Upper lobe of left lung (tissue), 4 donors: ENCODE results near the gene GALNT13.

ENCODE experiments used
- EP300 ChIP-seq, 4 donors: sonication (generic); formaldehyde crosslinking; IDR thresholded peaks; one replicate each; pipeline ENCODE4 v1.5.1; 2017; ENCODE audit warnings: antibody characterized with exemption in 4 of 4, control low read depth in 2 of 4
- POLR2A ChIP-seq, 4 donors: fragments of 450-650 bp; IDR thresholded peaks; one replicate each; pipeline ENCODE4 v1.5.1; 2016 to 2017; ENCODE audit warnings: antibody characterized with exemption in 4 of 4, mild to moderate bottlenecking in 2 of 4
- POLR2AphosphoS5 ChIP-seq, 2 donors: sonication (generic); formaldehyde crosslinking; IDR thresholded peaks; one replicate each; pipeline ENCODE4 v1.5.1; 2017; ENCODE audit warnings: antibody characterized with exemption in 2 of 2
- TF ChIP-seq, protein P1 (sequence below), 6 experiments: fragments of 450-650 bp in 4 of 6; fragments of 200-600 bp in 2 of 6; sonication (generic) in 2 of 6; IDR thresholded peaks; one replicate each; pipeline ENCODE4 v1.5.1; 2016 to 2019; ENCODE audit warnings: antibody characterized with exemption in 6 of 6

DNA sequence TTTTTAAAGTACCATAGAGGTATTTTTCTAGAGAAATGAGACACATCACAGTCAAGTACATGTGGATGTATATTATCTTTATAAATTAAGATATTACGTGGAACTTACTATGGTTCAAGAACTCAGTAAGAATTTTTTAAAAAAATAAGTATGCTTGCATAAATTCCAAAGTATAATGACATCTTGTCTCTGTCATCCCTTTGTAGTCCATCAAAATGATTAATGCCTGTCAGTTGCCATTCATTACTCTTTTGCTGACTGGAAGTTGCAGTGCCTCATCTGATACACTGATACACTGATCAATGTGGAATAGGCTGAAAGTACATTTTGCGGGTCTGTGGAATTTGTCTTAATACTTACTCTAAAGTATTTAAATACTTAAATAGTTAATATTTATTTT lies 177.2 kb downstream of the GALNT13 start:
- no peak for TF ChIP-seq EP300 (IDR thresholded peaks at IDR 0.05)
- TF ChIP-seq, protein P1, sequence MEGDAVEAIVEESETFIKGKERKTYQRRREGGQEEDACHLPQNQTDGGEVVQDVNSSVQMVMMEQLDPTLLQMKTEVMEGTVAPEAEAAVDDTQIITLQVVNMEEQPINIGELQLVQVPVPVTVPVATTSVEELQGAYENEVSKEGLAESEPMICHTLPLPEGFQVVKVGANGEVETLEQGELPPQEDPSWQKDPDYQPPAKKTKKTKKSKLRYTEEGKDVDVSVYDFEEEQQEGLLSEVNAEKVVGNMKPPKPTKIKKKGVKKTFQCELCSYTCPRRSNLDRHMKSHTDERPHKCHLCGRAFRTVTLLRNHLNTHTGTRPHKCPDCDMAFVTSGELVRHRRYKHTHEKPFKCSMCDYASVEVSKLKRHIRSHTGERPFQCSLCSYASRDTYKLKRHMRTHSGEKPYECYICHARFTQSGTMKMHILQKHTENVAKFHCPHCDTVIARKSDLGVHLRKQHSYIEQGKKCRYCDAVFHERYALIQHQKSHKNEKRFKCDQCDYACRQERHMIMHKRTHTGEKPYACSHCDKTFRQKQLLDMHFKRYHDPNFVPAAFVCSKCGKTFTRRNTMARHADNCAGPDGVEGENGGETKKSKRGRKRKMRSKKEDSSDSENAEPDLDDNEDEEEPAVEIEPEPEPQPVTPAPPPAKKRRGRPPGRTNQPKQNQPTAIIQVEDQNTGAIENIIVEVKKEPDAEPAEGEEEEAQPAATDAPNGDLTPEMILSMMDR (IDR thresholded peaks at IDR 0.05), result no peak
- no peak for TF ChIP-seq POLR2AphosphoS5 (IDR thresholded peaks at IDR 0.05)
- TF ChIP-seq POLR2A (IDR thresholded peaks at IDR 0.05), result no peak
